Activated T-cell treated with anti-CD3 and anti-CD28 coated beads, Interleukin-2, amount 50 U/mL, for 24 hours (primary cell): ENCODE measurements around the gene MAPK1.
"Not testable (repeated sequence)": the region's sequence is repeated elsewhere in the genome, so short reads cannot be mapped to it uniquely, and the experiment has no call there.

Experiments
- DNase-seq: peaks from one replicate; pipeline ENCODE4 v3.0.0-alpha.2; 2020
- H3K27ac Mint-ChIP-seq: 2 replicates; pipeline ENCODE4 v1.8.0; 2020; ENCODE audit warnings: mild to moderate bottlenecking, mixed read lengths
- H3K27me3 Mint-ChIP-seq: 2 replicates; pipeline ENCODE4 v1.8.0; 2020; ENCODE audit warnings: mixed read lengths
- H3K36me3 Mint-ChIP-seq: 2 replicates; pipeline ENCODE4 v1.8.0; 2020; ENCODE audit warnings: low read depth, mixed read lengths
- H3K4me1 Mint-ChIP-seq: 2 replicates; pipeline ENCODE4 v1.8.0; 2020; ENCODE audit warnings: low read depth, mixed read lengths
- H3K4me3 Mint-ChIP-seq: 2 replicates; pipeline ENCODE4 v1.8.0; 2020; ENCODE audit warnings: mild to moderate bottlenecking, moderate library complexity, mixed read lengths
- H3K9me3 Mint-ChIP-seq: 2 replicates; pipeline ENCODE4 v1.8.0; 2020; ENCODE audit warnings: mixed read lengths

Gene MAPK1

GRCh38 chr22:21758091-21758864 lies 109.2 kb downstream of the MAPK1 start:
- no peaks in the 10 kb centered on the region for H3K9me3 Mint-ChIP-seq
- H3K27me3 Mint-ChIP-seq, result no peaks in the 10 kb centered on the region
- H3K4me3 Mint-ChIP-seq, result no peak overlapping the region
- peaks cover 79% of the 10 kb centered on the region for H3K36me3 Mint-ChIP-seq
- peaks cover 40% of the 10 kb centered on the region for H3K4me1 Mint-ChIP-seq
- H3K27ac Mint-ChIP-seq, result peak overlapping the region; percentile 28
- DNase-seq, result no peak

DNA sequence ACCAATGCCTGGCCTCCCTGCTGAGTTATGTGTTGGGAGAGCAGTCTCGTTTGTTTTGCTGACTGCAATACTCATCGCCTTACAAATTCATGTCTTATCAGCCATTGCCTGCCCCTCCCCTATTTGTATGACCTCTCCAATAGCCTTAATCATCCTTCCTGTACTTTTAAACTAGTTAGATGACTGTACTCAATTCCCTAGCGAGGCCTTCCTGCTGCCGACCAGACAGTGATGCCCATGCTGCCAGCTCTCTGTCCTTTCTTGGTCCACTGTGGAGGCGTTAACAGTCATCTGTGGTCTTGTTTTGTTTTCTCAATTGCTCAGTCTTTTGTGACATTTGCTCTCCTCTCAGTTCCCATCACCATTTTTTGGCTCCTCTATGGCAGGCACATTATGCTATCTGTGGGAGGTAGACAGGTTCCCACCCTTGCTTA lies 111.6 kb downstream of the MAPK1 start:
- Mint-ChIP-seq H3K9me3 (no peaks in the 10 kb centered on the region), H3K4me1 (peaks cover 22% of the 10 kb centered on the region), H3K27me3 (no peaks in the 10 kb centered on the region), H3K4me3 (no peak overlapping the region), H3K27ac (peak overlapping the region; percentile 9), H3K36me3 (peaks cover 58% of the 10 kb centered on the region)
- DNase-seq, result no peak

DNA sequence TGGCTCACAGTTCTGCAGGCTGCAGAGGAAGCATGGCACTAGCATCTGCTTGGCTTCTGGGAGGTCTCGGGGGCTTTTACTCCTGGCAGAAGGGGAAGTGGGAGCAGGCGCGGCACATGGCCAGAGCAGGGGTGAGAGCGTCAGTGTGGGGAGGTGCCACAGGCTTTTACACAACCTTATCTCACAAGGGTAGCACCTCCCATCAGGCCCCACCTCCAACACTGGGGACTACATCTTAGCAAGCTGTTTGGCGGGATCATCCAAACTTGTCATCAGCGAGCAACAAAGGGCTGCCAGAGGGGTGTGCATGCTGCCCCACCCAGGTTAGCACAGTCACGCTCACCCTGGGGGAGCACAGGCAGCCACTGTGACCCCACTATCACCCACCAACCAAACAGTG lies 112.9 kb downstream of the MAPK1 start:
- Mint-ChIP-seq H3K9me3 (no peaks in the 10 kb centered on the region), H3K27ac (no peak overlapping the region), H3K36me3 (peaks cover 47% of the 10 kb centered on the region), H3K4me1 (peaks cover 14% of the 10 kb centered on the region), H3K27me3 (no peaks in the 10 kb centered on the region), H3K4me3 (no peak overlapping the region)
- no peak for DNase-seq

DNA sequence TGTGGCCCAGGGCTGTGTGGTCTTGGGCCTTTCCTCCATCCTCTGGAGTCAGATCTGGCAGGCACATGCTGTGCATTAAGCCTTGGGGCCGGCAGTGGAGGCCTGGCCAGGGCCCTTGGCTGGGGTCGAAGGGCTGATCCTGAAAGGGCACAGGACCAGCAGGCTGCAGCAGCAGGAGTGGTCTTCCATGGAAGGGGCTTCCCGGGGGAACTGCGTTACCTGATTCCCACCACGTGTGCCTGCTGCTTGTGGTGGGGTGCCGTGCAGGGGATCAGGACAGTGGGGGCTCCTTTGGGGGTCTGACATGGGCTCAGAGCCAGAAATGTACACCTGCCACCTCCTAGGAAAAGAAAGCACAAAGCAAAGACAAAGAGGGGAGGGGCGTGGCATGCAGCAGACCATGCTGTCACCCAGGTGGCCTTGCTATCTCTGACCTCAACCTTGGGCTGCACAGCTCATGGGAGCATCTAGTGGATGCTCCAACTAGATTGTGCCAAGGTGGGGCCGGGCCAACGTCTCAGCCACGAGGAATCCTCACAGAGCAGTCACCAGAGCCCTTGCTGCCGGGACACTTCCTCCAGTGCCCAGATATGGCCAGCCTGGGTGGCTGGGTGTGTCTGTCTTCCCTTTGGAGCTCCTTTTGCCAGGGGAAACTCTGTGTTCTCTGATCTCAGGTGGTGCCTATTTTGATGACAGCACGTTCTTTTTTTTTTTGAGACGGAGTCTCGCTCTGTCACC lies 113.9 kb downstream of the MAPK1 start:
- DNase-seq, result no peak
- no peaks in the 10 kb centered on the region for H3K9me3 Mint-ChIP-seq
- no peaks in the 10 kb centered on the region for H3K27me3 Mint-ChIP-seq
- peaks cover 37% of the 10 kb centered on the region for H3K36me3 Mint-ChIP-seq
- peaks cover 14% of the 10 kb centered on the region for H3K4me1 Mint-ChIP-seq
- H3K4me3 Mint-ChIP-seq, result no peak overlapping the region
- peak overlapping the region; percentile 10 for H3K27ac Mint-ChIP-seq

DNA sequence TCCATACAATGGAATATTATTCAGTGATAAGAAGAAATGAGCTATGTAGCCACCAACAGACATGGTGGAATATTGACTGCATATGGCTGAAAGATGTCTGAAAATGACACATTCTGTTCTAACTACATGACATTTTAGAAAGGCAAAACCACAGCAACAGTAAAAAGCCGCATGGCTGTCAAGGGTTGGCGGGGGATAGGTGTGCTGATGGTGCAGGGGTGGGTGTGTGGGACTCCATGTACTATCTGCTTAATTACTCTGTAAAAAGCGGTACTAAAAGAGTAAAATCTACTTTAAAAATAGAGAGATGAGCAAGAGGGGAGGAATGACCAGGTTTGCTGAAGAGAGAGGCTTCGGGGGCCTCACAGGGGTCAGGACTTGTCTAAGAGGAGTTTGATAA lies 115.2 kb downstream of the MAPK1 start:
- Mint-ChIP-seq H3K27ac (no peak overlapping the region), H3K36me3 (peaks cover 26% of the 10 kb centered on the region), H3K27me3 (no peaks in the 10 kb centered on the region), H3K4me1 (peaks cover 13% of the 10 kb centered on the region), H3K9me3 (no peaks in the 10 kb centered on the region), H3K4me3 (no peak overlapping the region)
- DNase-seq, result no peak

DNA sequence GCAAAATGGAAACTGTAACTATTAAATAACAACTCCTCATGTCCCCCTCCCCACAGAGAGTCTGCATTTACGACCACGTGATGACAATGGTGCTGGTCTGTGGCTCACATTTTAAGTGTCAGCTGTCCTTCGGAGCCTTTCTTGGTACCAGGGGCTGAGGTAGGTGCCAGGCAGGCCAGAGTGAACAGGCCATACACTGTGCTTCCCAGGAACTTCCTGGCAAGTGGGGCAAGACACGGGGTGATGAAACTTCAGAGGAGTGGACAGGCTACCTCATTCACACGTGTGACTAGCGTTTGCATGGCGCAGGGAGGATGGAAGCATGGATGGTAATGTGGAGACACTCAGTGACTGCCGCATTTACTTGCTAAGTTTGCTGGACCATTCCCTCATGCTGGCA lies 121.5 kb downstream of the MAPK1 start:
- Mint-ChIP-seq H3K27me3 (no peaks in the 10 kb centered on the region), H3K4me1 (no peaks in the 10 kb centered on the region), H3K27ac (no peak overlapping the region), H3K9me3 (no peaks in the 10 kb centered on the region), H3K4me3 (no peak overlapping the region), H3K36me3 (no peaks in the 10 kb centered on the region)
- no peak for DNase-seq

DNA sequence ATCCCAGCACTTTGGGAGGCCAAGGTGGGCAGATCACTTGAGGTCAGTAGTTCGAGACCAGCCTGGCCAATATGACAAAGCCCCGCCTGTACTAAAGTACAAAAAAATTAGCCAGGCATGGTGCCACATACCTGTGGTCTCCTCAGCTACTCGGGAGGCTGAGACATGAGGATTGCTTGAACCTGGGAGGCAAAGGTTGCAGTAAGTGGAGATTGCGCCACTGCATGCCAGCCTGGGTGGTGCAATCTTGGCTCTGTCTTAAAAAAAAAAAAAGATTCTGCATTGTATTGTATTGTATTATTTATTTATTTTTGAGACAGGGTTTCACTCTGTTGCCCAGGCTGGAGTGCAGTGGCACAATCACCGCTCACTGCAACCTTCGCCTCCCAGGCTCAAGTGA lies 122.5 kb downstream of the MAPK1 start:
- H3K27ac Mint-ChIP-seq, H3K4me1 Mint-ChIP-seq, H3K27me3 Mint-ChIP-seq, H3K9me3 Mint-ChIP-seq, H3K4me3 Mint-ChIP-seq, H3K36me3 Mint-ChIP-seq, DNase-seq: not testable (repeated sequence)

DNA sequence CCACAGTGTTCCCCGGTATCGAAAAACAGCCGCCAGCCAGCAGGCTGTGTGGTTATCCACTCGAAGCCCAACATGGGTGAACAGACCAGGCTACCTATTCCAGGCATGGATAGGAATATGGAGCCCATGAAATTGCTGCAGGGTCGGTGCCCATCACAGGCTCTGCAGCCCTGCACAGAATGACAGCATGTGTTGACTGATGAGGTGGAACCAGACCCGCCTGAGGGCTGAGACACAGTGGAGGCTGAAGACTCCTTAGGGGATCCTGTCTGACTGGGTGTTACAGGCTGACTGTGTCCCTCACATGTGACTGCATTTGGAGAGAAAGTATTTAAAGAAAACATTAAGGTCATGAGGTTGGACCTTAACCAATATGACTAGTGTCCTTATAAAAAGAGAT lies 125.7 kb downstream of the MAPK1 start:
- no peaks in the 10 kb centered on the region for H3K36me3 Mint-ChIP-seq
- no peak overlapping the region for H3K27ac Mint-ChIP-seq
- no peaks in the 10 kb centered on the region for H3K27me3 Mint-ChIP-seq
- no peak for DNase-seq
- H3K4me3 Mint-ChIP-seq, result no peak overlapping the region
- H3K9me3 Mint-ChIP-seq, result no peaks in the 10 kb centered on the region
- H3K4me1 Mint-ChIP-seq, result no peaks in the 10 kb centered on the region

DNA sequence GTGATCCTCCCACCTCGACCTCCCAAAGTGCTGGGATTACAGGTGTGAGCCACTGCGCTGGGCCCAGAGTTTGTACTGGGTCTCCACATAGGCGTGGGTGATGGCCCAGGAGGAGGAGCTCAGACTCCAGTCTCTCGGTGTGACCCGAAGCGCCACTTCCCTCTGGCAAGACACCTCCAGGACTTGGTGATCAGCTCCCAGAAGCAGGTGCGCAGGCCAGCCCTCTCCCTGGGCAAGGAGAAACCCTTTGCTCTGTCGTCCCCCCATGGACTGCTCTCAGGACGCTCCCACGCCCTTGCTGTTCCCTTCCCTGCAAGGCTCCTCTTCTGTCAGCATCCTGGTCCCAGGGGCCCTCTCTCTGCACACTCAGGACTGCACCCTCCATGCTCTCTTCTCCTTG lies 126.4 kb downstream of the MAPK1 start:
- Mint-ChIP-seq H3K4me1 (no peaks in the 10 kb centered on the region), H3K36me3 (no peaks in the 10 kb centered on the region), H3K9me3 (no peaks in the 10 kb centered on the region), H3K27ac (no peak overlapping the region), H3K27me3 (no peaks in the 10 kb centered on the region), H3K4me3 (no peak overlapping the region)
- no peak for DNase-seq

- Mint-ChIP-seq H3K36me3 (no peaks in the 10 kb centered on the region), H3K27ac (no peak overlapping the region), H3K27me3 (no peaks in the 10 kb centered on the region), H3K9me3 (no peaks in the 10 kb centered on the region), H3K4me3 (no peak overlapping the region), H3K4me1 (peaks cover 4% of the 10 kb centered on the region)
- no peak for DNase-seq
Measured at GRCh38 chr22:21739828-21740377, 127.5 kb downstream of the MAPK1 start.

GRCh38 chr22:21738966-21739365 lies 128.5 kb downstream of the MAPK1 start:
- peaks cover 13% of the 10 kb centered on the region for H3K4me1 Mint-ChIP-seq
- no peak overlapping the region for H3K4me3 Mint-ChIP-seq
- no peaks in the 10 kb centered on the region for H3K9me3 Mint-ChIP-seq
- H3K27me3 Mint-ChIP-seq, result no peaks in the 10 kb centered on the region
- H3K27ac Mint-ChIP-seq, result no peak overlapping the region
- H3K36me3 Mint-ChIP-seq, result no peaks in the 10 kb centered on the region
- DNase-seq, result no peak

- peaks cover 14% of the 10 kb centered on the region for H3K4me1 Mint-ChIP-seq
- H3K9me3 Mint-ChIP-seq, result no peaks in the 10 kb centered on the region
- no peak overlapping the region for H3K4me3 Mint-ChIP-seq
- no peak for DNase-seq
- no peaks in the 10 kb centered on the region for H3K36me3 Mint-ChIP-seq
- no peaks in the 10 kb centered on the region for H3K27me3 Mint-ChIP-seq
- no peak overlapping the region for H3K27ac Mint-ChIP-seq
Measured at GRCh38 chr22:21738081-21738480, 129.4 kb downstream of the MAPK1 start.

- no peaks in the 10 kb centered on the region for H3K36me3 Mint-ChIP-seq
- peaks cover 14% of the 10 kb centered on the region for H3K4me1 Mint-ChIP-seq
- H3K27ac Mint-ChIP-seq, result no peak overlapping the region
- no peak for DNase-seq
- H3K27me3 Mint-ChIP-seq, result no peaks in the 10 kb centered on the region
- no peaks in the 10 kb centered on the region for H3K9me3 Mint-ChIP-seq
- H3K4me3 Mint-ChIP-seq, result no peak overlapping the region
Measured at GRCh38 chr22:21736948-21737347, 130.5 kb downstream of the MAPK1 start.

DNA sequence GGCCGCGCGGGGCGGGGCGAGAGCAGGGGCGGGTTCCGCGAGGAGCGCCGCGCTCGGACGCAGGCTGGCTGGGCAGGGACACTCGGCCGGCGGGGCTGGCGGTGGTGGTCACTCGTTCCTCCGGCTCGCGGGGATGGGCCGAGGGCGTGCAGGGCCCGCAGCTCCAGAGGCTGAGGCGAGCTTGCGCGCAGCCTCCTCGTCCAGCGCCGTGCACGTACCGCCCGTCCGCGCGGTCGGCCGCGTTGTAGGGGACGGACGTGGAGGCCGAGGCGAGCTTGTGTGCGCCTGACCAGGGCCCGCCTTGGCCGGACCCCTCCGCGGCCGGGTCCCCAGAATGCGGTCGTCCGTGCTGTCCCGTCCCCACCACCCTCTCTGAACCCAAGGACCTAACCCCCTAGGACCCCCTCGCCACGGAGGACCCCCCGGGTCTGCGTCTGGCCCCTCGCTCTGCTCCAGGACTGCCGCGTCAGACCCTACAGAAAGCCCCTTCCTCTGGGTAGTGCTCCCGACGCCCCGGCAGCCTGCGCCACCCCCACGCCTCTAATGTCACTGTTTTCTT lies 131.3 kb downstream of the MAPK1 start:
- no peak overlapping the region for H3K4me3 Mint-ChIP-seq
- H3K27me3 Mint-ChIP-seq, result no peaks in the 10 kb centered on the region
- peaks cover 14% of the 10 kb centered on the region for H3K4me1 Mint-ChIP-seq
- H3K9me3 Mint-ChIP-seq, result no peaks in the 10 kb centered on the region
- H3K27ac Mint-ChIP-seq, result no peak overlapping the region
- no peaks in the 10 kb centered on the region for H3K36me3 Mint-ChIP-seq
- no peak for DNase-seq
